ENCODE results near the gene SMC1B. TPM values are rescaled to one million over a fixed set of nuclear protein-coding genes. Genes with fewer than 3 reads are reported as not detected.
"Not testable (repeated sequence)": the region's sequence is repeated elsewhere in the genome, so short reads cannot be mapped to it uniquely, and the experiment has no call there.

Gene SMC1B
- total RNA-seq, 1 experiment from 2014 or later: 0.20 TPM

DNA sequence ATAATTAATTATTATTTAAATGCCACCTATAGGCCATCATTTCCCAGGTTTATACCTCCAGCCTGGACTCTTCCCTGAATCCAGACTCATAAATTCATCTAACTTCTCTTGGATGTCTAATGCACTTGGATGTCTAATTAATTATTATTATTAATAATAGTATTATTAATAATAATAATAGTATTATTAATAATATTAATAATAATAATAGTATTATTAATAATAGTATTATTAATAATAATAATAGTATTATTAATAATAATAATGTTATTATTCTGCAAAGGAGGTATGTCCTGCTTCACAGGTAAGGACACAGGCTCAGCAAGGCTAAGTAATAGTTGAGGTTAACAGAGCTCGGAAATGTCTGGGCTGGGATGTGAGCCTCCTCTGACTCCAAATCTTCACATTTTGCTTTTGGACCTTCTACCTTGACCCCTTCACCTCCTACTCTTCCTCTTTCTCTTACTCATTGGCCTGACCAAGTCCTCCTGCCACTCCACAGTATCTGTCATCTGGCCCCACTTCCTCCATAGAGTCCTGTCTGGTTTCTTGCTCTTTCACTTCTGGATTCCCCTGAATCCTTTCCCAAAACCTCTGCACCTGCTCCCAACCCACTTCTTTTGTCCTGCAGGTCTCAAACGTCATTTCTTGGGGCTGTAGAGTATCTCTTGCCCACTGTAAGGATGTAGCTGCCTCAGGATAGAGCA lies 8.1 kb upstream of the SMC1B start:
- DNase-seq (ENCODE audit: low read depth): no peak

DNA sequence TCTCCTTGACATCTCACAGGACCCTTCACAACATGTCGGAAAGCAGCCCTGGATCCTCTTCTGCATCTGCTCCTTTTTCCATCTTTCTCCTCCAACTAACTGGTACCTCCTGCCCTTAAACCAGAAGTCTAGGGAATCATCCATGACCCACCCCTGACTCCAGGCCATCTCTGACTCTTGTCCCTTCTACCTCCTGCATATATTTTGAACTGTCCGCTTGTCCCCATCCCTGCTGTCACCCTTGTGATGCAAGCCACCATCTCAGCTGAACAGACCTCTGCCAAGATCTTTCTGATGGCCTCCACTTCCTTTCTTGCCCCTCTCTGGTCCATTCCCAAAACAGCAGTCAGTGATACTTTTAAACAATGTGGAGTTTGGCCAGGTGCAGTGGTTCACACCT lies 7.1 kb upstream of the SMC1B start:
- DNase-seq (ENCODE audit: low read depth): no peak

DNA sequence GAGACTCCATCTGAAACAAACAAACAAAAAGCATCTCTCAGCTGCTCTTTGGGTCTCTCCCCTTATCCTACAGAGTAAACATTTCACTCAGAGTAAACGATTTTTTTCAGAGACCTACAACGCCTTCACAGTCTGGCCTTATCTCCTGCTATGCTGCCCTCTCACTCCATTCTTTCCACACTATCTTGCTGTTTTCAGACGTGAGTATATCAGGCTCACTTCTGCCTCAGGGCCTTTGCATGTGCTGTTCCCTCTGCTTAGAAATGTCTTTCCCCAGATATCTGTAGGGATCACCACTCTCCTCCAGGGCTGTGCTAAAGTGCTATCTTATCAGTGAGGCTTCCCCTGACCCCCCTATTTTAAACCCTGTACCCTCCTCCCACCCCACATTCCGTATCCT lies 6.6 kb upstream of the SMC1B start:
- DNase-seq (ENCODE audit: low read depth): no peak

DNA sequence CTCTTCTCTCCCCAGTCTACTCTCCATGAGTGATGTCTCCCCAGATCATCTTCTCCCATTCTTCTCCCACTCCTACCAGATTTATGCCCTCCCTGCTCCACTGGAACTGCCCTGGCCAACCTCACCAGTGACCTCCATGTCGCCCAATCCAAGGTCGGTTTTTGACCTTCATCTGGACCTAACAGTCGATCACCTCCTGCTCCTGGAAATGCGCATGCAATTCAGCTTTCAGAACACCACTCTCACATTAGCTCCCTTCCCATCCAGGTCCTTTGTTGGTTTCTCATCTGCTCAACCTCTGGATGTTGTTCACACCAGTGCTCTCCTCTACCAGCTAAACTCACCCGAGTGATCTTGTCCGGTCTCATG lies 5.4 kb upstream of the SMC1B start:
- DNase-seq (ENCODE audit: low read depth): no peak

DNA sequence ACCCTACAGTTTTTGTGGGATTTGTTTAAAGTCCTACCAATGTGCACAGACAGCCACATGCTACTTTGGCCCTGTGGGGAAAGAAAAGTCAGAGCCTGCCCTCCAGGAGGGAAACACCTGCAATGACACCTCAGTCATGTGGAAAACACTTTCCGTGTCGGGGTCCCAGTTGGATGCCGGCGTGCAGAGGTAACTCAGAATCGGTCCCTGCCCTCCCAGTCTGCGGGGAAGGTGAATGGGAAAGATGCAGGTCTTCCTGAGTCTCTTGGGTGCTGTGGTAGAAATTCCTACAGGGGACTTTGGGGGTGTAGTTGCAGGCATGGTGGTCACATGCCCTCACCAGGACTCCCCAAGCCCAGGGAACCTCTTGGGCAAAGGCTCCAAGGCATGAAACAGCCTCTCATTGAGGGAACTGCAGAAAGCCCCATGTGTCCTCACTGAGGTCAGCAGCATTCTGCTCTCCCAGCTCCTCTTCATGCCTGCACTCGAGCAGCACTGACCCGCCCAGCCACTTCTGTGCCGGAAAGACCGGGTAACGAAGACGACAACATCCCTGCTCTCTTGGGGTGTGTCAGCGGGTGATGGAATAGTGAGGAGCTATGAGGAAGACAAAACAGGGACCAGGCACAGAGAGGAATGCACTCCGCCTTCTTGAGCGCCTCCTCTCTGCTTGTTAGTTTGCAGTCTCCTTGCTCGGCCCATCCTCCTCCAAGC lies 4.8 kb upstream of the SMC1B start:
- DNase-seq (ENCODE audit: low read depth): no peak

DNA sequence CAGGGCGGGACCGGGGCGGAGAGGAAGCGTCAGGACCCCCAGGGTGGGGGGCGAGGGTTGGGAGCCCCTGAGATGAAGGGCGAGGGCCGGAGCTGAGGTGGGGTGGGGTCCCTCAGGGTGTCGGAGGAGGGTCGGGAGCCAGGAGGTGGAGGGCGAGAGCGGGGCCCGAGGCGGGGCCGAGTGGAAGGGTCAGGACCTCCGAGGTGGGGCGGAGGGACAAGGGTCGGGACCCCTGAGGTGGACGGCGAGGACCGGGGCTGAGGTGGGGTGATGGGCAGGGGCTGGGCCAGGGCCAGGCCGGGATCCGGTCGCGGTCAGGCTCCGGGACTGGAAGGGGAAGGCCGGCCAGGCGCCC lies 409 bp downstream of the SMC1B start:
- DNase-seq (ENCODE audit: low read depth): no peak

DNA sequence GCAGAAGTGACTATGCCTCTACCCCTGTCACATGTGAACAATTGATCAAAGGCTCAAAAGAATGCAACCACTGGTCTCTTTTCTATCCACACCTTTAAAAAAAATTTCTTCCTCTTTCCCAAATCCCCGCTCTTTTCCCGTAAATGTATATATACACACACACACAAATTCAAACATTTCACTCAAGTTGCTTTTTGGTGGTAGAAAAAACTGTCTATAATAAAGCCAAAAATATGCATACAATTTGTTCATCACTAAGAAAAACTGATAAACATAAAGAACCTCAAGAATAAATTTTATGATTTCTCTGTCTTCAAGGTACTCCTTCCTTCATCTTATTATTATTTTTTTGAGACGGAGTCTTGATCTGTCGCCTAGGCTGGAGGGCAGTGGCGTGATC lies 5.6 kb downstream of the SMC1B start:
- no peak for DNase-seq (ENCODE audit: low read depth)

DNA sequence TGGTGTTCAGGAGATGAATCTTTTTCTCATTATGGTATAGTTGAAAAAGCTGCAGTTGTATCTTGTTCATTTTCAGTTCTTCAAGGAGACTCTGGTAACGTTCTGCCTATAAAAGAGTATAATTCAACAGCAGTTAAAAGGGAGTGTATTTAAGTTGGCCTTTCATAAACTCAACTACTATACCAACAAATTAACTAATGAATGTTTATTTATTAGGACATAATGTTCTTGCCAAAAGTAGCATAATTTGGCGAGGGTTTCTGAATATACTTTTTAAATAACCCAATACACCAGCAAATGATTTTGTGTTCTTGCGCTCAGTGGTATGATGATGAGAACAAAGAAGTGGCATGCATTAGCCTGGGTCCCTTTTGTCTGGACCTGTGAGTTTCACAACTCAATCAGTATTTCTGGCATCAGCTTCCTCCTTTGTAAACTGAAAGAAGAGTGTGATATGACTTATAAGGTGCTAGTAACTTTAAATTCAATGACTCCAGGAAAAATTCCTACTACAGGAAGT lies 10.9 kb downstream of the SMC1B start:
- no peak for DNase-seq (ENCODE audit: low read depth)

DNA sequence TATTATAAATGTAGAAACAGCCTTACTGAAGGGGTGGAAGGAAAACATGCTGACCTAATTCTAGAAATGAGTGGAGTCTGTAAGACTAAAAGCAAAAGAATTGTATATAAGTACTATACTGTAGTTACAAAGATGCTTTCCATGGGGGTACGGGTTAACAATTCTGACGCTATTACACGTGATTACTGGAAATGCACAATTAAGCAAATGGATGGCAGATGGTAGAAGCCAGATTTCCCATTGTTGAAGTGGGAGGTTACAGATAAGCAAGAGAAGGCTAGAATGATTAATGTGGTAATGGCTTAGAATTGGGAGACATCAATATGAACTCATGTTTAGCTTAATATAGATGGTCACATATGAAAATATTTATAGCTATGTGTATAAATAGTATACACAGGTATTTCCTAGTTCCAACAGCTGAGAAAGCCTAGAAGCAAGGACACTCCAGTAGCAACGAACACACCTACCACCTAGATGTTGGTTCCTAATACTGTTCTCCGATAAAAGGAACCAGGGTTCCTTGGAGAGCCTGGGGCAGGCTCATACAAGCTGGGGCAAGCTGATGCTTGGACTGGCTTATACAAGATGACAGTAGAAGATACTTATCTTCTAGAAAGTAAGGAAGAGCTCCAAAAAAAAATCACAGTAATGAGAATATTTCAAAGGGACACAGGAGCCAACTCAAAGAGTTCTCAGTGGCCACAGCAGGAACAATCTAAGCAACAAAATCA lies 13.5 kb downstream of the SMC1B start:
- no peak for DNase-seq (ENCODE audit: low read depth)

DNA sequence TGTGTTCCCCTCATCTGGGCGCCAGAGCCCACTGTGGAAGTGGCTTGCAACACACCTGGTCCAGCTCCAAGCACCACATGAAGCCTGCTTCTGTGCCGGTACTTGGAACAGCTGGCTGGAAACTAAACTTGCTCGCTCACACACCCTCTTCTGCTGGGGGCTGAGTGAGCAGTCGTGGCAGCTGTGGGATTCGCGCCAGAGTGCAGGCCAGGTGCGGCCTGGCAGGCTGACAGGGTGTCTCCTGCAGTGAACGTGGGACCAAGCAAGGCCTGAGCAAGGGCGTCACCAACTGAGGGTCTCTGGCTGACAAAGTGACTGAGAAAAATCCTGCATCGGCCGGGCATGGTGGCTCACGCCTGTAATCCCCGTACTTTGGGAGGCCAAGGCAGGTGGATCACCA lies 15.2 kb downstream of the SMC1B start:
- DNase-seq (ENCODE audit: low read depth): no peak

DNA sequence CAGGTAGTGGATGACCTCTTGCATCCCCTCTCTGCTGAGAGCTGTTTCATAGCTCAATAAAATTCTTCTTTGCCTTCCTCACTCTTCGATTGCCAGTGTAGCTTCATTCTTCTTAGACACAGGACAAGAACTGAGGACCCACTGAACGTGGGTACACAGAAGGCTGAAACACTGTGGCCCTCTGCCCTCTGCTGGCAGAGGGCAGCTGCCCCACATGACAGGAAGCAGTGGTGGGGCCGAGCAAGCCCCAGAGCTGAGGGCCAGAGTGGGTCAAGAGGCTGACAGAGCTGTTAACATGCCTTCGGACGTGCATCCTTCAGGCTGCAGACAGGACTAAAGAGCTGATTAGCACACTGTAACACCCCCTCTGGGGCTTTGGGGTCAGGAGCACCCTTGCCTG lies 15.6 kb downstream of the SMC1B start:
- DNase-seq (ENCODE audit: low read depth): no peak

DNA sequence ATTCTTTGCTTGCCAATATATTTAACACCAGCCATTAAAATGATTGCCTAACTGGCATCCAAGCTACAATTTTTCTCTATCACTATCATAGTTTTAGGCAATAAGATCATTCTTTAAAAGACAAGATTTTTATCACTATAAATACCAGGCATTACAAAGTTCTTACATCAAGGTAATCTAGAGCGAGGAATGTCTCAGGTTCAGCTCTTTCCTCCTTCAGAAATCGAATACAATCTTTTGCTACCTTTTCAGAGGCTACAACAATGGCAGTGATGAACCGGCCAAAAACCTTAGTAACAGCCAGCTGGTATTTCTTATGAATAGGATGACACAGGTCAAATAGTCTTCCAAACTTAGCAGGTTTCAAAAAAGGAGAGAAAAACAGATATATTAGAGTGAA lies 23.9 kb downstream of the SMC1B start:
- DNase-seq (ENCODE audit: low read depth): no peak

DNA sequence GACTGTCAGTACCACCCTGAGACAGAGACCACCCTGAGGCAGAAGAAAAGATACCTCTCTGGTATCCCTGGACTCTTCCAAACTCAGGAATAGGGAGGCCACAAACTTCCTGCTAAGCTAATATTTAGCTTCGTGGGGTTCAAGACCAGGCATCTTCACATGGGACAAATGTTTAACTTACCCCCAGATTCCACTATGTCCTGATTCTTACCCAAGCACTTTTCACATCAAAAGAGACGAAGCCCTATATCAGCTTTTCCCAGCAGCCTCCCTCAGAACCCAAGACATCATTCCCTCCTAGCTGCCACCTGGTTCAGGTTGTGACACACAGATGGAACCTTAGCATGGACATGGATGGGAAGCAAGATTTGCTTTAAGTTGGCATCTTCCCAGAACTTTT lies 32.1 kb downstream of the SMC1B start:
- DNase-seq (ENCODE audit: low read depth): no peak

DNA sequence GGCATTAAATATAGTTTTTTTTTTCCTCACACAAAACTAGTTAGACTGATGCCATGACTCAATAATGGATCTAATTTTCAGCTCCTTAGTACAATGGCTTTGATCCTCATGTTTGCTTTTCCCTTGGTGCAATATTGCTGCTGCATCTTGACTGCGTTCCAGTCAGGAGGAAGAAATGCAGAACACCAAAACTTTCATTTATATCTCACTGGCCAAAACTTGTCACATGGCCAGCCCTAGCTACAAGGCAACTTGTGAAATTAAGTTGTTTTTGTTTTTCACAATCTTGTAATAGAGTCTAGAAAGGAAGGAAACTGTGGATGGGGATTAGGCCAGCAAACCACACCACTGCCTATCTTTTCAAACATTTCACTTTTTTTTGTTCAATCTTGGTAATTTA lies 36.7 kb downstream of the SMC1B start:
- DNase-seq (ENCODE audit: low read depth): no peak

DNA sequence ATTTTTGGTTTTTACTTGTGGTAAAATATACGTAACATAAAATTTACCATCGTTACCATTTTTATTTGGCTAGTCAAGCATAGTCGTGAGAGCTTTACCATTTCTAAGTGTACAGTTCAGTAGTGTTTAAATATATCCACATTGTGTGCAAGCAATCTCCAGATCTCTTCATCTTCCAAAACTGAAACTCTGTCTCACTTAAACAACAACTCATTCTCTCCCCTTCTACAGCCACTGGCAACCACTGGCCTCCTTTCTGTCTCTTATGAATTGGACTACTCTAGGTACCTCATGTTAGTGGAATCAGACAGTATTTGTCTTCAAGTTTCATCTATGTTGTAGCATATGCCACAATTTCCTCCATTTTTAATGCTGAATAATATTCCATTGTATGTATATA lies 37.4 kb downstream of the SMC1B start:
- no peak for DNase-seq (ENCODE audit: low read depth)

DNA sequence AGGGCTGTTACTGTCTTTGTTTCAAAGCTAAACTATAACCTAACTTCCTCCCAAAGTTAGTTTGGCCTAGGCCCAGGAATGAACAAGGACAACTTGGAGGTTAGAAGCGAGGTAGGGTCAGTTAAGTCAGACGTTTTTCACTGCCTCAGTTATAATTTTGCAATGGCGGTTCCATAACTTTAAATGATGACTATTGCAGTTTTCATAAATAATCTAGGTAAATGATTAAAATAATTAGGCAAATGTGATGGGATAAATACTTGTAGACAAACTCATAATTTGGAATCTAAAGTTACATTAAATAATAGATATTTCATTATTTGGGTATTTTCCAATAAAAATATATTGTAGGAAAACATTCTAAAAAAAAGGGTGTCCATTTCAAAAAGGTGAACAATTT lies 39.8 kb downstream of the SMC1B start:
- not testable (repeated sequence) for DNase-seq (ENCODE audit: low read depth)

DNA sequence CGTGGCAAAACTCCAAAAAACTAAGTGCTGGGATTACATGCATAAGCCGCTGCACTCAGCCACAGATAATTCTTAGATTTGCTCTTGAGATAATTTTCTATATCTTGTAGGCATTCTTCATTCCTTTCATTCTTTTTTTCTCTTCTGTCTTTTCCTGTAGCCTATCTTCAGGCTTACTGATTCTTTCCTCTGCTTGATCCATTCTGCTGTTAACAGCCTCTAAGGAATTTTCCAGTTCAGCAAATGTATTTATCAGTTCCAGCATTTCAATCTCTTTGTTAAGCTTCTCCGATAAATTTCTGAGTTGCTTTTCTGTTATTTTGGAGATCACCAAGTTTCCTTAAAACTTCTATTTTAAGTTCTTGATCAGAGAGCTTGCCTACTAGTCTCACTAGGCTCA lies 46.7 kb downstream of the SMC1B start:
- DNase-seq (ENCODE audit: low read depth): no peak

DNA sequence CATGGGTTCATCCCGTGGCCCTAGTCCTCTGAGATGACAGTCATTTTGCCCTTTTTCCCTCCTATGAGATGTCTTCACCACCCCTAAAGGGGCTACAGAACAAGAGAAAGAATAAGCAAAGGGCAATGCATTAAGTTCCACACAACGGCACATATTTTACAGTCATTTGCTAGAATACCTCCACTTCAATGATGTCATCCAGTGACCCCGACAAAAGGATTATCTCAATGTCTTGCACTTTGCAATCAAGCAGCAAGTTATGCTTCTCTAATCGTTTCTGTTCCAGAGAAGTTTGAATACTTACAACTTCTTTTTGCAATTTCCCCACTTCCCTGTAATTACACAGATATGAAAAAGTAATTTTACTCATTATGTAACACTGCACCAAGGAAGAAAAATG lies 53.8 kb downstream of the SMC1B start:
- no peak for DNase-seq (ENCODE audit: low read depth)

DNA sequence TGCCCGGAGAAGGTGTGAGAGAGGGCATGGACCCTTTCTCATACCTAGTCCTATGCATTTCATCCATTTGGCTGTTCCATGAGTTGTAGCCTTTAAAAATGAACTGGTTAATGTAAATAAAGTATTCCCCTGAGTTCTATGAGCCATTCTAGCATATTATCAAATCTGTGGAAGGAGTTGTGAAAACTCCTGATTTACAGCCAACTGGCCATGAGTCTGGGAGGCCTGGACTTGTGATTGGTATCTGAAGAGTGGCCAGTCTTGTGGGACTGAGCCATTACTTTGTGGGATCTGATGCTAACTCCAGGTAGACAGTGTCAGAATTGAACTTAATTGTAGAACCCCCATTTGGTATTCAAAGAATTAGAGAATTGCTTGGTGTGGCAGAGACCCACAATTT lies 55.3 kb downstream of the SMC1B start:
- DNase-seq (ENCODE audit: low read depth): no peak

DNA sequence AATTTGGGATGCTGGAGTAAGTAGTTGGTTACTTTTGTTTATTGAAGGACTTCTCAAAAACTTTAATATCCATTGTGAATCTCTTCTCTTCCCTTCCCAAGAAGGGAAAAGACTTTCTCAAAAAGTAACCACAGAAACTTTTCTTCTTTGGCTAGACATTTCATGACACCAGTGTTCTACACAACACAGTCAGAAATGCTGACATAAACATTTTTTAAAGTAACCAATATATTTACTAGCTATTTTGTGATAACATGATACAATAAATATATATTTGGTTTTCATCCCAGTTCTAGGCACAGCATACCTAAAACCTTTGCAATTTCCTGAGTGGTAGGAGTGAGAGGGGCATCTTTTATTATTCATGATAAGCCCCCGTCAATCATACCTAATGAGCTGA lies 55.9 kb downstream of the SMC1B start:
- DNase-seq (ENCODE audit: low read depth): no peak

DNA sequence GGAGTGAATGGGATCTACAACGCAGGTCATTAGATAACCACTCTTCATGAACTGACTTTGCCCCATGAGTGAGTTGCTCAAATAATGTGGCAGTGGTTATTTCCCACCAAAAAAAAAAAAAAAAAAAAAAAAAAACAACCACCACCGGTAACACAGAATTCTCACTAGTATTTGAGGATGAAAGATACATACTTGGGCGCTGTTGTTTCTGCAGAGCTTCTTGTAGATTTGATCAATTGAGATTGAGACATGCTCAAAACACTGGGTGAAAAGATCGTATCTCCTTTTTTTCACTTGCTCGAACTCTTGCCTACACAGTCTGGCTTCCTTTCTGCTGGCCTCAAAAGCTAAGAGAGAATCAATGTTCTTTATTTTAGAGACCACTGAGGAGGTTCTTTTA lies 59.6 kb downstream of the SMC1B start:
- DNase-seq (ENCODE audit: low read depth): no peak

DNA sequence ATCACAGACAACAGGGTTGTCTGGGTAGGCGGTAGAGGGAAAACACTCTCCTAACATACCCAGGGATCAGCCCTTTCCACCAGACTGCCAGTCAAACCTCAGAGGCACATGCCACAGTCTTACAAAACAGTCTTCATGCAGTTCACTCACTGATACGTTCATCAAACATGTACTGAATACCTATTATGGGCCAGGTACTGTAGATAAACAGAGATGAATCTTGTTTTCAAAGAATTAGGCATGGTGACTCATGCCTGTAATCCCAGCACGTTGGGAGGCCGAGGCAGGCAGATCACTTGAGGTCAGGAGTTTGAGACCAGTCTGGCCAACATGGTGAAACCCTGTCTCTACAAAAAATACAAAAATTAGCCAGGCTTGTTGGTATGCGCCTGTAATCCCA lies 60.6 kb downstream of the SMC1B start:
- DNase-seq (ENCODE audit: low read depth): peak; percentile 26

DNA sequence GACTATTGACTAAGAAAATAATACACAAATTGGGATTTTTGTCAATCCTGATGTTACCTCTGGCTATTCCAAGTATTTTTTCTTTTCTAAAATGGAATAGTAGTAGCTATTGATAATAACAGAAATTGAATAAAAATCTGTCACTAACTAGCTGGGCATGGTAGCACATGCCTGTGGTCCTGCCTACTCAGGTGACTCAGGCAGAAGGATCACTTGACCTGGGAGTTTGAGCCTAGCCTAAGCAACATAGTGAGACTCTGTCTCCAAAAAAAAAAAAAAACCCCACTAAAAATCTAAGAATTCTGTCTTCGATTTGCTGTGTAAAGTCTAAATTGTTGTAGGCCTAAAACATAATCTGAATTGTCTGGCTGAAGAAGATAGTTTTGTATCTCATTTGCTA lies 61.4 kb downstream of the SMC1B start:
- no peak for DNase-seq (ENCODE audit: low read depth)
